Inferior parietal cortex (tissue), 1 donor: ENCODE results near the gene DAB2IP.

Experiments
- DNase-seq: peaks from one replicate; pipeline ENCODE4 v3.0.0-alpha.2; 2016; ENCODE audit errors: extremely low spot score

Gene DAB2IP

GRCh38 chr9:121744687-121745395 lies 93.4 kb downstream of the DAB2IP start:
- DNase-seq, result no peak

- no peak for DNase-seq
Measured at GRCh38 chr9:121745396-121745695, 93.9 kb downstream of the DAB2IP start.

DNA sequence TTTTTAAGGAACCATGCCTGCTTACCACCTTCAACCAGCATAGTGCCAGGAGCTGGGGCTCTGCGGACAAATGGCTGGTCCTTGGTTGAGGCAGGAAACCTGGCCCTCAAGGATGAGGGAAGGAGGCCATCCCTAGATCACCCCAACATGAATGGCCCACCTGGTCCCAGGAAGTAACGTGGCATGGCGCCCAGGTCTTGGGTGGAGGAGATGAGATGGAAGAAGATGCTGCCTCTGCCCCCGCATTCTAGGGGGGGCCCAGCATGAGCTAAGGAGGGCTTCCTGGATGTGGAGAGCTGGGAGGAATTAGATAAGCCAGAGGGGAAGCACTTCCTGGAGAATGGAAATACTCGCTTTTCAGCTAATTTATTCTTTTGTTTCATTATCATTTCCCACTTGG lies 95.0 kb downstream of the DAB2IP start:
- DNase-seq, result no peak

GRCh38 chr9:121746866-121747265 lies 95.4 kb downstream of the DAB2IP start:
- DNase-seq, result no peak

GRCh38 chr9:121748074-121748473 lies 96.6 kb downstream of the DAB2IP start:
- no peak for DNase-seq

DNA sequence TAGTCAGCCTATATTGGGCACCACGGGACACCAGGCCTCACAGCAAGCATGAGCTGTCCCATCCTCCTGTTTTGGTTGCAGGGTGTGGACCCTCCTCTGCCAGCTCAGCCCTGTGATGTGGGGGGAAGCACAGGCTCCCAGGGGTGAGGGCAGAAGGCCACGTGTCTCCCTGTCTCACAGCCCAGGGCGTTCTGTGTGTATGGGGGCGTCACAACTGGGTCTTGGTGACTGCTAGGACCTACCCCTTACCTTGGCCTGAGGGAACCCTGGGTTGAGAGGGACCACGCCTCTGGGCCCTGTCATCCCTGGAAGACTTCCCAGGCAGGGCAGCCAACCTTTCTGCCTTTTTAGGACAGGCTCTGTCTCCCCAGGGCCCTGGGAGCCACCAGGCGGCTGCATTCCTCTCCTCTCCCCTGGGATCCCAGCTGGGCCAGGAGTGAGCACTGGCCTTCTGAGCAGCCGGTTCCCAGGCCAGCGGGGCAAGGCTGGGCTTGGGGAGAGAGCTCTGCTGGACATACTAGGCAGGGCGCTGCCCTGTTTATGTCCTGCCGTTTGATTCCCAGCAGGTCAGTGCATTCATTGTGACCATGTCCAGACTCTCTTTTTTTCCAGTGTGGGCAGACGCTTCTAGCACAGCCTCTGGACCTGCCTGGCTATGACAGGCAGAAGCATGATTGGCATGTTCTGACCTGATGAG lies 97.4 kb downstream of the DAB2IP start:
- no peak for DNase-seq

- DNase-seq, result no peak
Measured at GRCh38 chr9:121749614-121750013, 98.2 kb downstream of the DAB2IP start.

DNA sequence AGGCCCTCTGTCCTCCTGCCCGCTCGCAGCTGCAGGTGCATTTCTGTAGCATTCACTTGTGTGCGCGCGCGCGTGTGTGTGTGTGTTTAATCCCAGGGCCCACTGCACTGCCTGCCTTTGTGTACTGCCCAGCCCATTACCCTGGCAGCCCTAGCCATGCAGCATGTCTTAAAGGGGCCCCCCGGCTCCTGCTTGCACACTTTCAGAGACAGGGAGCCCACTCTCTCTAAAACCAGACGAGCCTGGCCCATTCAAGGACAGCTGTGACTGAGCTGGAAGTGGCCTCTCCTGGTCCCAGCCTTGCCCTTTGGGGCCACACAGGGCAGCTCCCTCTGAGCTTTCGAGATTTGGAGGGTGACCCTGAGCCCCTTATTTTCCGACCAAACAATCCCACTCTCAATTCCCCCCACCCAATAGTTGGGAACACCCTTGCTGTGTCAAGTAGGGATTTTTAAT lies 98.9 kb downstream of the DAB2IP start:
- DNase-seq, result no peak

GRCh38 chr9:121750715-121751623 lies 99.5 kb downstream of the DAB2IP start:
- DNase-seq, result peak; percentile 76

DNA sequence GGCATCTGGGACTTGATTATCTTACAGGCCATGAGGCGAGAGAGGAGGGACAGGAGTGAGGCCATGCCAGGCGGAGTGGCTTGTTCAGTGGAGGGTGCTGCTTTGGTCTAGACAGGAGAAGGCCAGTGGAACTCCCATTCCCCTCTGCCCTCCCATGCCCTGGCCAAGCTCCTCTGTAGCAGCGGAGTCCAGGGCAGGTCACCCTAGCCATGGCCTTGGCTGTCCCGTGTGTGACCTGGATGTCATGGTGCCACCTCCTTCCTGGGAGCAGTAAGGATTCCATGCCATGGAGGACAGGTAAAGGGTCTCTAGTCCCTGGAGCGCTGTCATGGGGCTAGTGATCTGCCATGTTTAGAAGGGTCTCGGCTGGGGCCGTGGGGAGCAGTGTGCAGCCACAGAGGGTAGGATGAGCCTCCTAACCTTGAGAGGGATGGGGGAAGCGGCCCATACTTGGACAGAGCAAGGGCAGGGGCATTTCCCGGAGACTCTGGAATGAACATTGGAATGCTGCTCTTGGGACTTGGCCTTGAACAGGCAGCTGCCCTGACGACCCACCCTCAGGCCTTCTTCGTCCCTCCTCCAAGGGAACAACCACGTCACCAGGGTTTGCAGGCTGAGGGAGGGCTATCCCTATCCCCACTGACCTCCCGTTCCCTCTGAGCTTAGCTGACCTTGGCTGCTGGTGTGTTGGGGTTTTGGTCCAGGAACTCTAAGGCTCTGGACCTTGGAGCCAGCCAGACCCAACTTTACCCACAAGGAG lies 100.4 kb downstream of the DAB2IP start:
- DNase-seq, result no peak

DNA sequence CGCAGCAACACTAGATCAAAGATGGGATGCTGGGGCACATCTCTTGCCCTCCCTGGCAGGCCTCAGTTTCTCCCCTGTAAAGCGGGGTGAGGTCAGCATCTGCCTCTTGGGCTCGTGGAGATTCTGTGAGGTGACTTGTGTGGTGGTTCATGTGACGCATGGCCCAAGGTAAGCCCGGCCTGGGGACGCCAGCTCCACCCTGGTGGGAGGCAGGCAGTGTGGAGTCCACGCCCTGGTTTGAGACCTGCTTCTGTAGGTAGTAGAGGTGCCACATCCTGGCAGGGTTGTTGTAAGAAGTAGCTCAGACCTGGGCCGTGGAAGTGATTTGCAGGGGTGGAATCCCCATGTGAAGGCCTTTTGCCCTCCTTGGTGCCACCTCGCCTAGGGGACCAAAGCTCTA lies 101.5 kb downstream of the DAB2IP start:
- no peak for DNase-seq

DNA sequence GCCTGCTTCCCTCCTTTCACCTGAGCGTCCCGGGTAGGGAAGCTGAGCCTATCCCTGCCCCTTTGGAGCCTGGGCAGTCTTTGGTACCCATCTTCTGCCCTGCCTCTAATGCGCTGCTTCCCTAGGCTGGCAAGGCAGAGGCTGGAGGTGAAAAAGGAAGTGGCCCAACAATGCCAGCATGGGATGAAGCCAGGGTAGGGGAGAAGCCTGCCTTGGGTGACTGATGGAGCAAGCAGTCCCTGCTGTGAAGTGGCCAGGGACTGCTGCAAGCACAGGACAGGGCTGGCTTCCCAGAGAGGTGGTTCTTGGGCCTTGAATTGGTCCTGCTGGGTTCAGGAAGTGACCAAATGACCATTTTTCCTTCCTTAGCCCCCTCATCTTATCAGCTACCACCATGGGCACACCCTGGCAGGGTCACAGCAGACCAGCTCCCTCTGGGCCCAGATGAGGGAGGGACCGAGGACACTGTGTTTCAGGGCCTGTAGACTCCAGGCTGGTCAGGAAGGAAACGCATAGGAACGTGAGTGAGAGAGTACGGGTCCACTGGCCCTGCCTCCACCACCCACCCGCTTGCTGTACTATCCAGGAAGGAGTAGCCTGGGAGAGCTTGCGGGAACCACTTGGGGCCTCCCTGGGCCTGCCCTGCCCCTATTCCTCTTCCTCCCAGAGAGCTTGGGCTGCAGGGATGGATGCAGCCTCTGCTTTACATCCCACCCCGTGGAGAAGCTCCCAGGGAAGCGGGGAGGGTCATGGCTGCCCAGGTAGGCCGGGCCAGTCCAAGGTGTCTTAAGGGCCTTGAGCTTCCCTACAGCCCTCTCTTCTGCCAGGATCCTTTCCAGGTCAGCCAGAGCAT lies 102.6 kb downstream of the DAB2IP start:
- DNase-seq, result no peak

GRCh38 chr9:121754655-121755436 lies 103.4 kb downstream of the DAB2IP start:
- DNase-seq, result no peak

DNA sequence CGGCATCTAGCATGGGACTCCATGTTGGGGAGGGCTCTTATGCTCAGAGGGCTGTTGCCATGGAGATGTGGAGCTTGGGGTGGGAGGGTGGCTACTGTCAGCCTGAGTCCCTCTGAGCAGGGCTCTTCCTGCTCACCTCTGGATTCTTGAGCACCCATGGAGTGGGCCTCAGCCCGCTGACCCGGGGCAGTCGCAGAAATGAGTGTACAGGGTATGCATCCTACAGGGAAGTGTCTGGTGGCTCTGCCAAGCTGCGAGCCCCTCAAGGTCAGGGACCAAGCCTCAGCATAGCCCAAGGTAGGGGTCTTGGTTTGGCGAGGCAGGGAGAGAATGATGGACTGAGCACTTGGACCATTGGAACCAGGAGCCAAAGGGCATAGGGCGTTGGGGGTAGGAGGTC lies 104.1 kb downstream of the DAB2IP start:
- DNase-seq, result no peak

DNA sequence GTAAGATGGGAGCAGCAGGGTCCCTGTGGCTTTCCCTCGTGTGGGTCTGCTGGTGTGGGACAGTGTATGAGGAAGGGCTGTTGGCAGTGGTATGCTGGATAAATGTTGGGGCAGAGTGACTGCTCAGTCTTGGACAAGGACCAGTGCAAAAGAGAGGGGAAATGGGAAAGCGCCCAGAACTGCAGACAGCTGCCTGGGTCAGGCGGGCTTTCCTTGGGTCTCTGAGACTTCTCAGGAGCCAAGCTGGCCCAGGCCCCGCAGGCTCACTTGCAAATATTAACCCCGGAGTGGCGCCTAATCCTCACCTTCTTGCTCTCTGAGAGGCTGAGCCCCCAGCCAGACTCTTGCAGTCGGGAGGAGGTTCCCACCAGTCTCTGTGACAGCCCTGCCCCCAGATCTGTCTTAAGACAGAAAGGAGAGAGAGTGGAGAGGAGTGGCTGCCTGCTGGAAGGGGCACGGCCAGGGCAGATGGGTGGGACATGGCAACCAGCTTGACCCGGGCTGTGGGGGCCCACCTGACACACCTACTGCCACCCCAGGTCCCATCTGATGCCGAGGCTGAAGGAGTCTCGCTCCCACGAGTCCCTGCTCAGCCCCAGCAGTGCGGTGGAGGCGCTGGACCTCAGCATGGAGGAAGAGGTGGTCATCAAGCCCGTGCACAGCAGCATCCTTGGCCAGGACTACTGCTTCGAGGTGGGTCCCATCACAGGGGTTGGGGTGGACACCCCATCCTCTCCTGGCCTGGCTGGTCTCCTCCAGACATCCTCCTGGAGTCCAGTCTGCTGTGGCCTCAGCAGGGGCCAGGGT lies 105.2 kb downstream of the DAB2IP start:
- DNase-seq, result no peak

- DNase-seq, result no peak
Measured at GRCh38 chr9:121757281-121757585, 105.8 kb downstream of the DAB2IP start.

- DNase-seq, result no peak
Measured at GRCh38 chr9:121758693-121759092, 107.3 kb downstream of the DAB2IP start.

DNA sequence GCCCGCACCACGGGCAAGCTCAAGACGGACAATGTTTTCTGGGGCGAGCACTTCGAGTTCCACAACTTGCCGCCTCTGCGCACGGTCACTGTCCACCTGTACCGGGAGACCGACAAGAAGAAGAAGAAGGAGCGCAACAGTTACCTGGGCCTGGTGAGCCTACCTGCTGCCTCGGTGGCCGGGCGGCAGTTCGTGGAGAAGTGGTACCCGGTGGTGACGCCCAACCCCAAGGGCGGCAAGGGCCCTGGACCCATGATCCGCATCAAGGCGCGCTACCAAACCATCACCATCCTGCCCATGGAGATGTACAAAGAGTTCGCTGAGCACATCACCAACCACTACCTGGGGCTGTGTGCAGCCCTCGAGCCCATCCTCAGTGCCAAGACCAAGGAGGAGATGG lies 108.6 kb downstream of the DAB2IP start:
- DNase-seq, result no peak

DNA sequence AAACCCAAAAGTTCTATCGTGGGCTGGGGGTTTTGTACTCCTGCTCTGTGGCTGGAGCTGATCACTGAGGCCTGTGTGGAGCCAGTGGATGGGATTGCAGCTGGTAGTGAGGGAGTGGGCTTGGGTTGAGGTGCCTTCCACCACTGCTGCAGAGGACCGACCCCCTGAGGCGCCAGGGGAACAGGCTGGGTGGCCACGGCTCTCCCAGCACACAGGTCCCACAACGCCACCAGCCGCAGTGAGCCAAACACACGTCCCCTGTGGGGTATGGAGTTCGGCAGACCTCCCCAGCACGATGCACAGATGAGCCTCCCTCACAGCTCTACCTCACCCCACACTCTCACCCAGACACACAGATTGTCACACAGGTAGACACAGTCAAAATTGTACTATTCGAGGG lies 109.1 kb downstream of the DAB2IP start:
- no peak for DNase-seq
